Measurements from ENCODE around the gene GNB1L. TPM values are rescaled to one million over a fixed set of nuclear protein-coding genes. Genes with fewer than 3 reads are reported as not detected.

Gene GNB1L
- total RNA-seq, 1 experiment from 2014 or later, result 38.2 TPM

GRCh38 chr22:19874307-19875060 lies 19.8 kb upstream of the GNB1L start:
- peak; percentile 57 for DNase-seq
- Histone ChIP-seq H3K27me3 (ENCODE audit: control insufficient read depth, insufficient read depth, low read length) (no peaks in the 10 kb centered on the region), H3K4me3 (ENCODE audit: insufficient read depth, low read depth, low read length) (no peak overlapping the region), H3K36me3 (replicated peaks; ENCODE audit: control insufficient read depth, insufficient read depth, low read length) (no peaks in the 10 kb centered on the region)

GRCh38 chr22:19873960-19874306 lies 19.3 kb upstream of the GNB1L start:
- DNase-seq, result peak; percentile 39
- Histone ChIP-seq H3K4me3 (ENCODE audit: insufficient read depth, low read depth, low read length) (no peak overlapping the region), H3K36me3 (replicated peaks; ENCODE audit: control insufficient read depth, insufficient read depth, low read length) (no peaks in the 10 kb centered on the region), H3K27me3 (ENCODE audit: control insufficient read depth, insufficient read depth, low read length) (no peaks in the 10 kb centered on the region)

GRCh38 chr22:19873138-19873959 lies 18.7 kb upstream of the GNB1L start:
- peak; percentile 57 for DNase-seq
- Histone ChIP-seq H3K27me3 (ENCODE audit: control insufficient read depth, insufficient read depth, low read length) (no peaks in the 10 kb centered on the region), H3K36me3 (replicated peaks; ENCODE audit: control insufficient read depth, insufficient read depth, low read length) (no peaks in the 10 kb centered on the region), H3K4me3 (ENCODE audit: insufficient read depth, low read depth, low read length) (no peak overlapping the region)

- no peaks in the 10 kb centered on the region for H3K27me3 ChIP-seq (ENCODE audit: control insufficient read depth, insufficient read depth, low read length)
- H3K4me3 ChIP-seq (ENCODE audit: insufficient read depth, low read depth, low read length), result no peak overlapping the region
- no peaks in the 10 kb centered on the region for H3K36me3 ChIP-seq (replicated peaks; ENCODE audit: control insufficient read depth, insufficient read depth, low read length)
- peak; percentile 63 for DNase-seq
Measured at GRCh38 chr22:19872779-19873137, 18.1 kb upstream of the GNB1L start.

- peak; percentile 42 for DNase-seq
- Histone ChIP-seq H3K4me3 (ENCODE audit: insufficient read depth, low read depth, low read length) (no peak overlapping the region), H3K36me3 (replicated peaks; ENCODE audit: control insufficient read depth, insufficient read depth, low read length) (no peaks in the 10 kb centered on the region), H3K27me3 (ENCODE audit: control insufficient read depth, insufficient read depth, low read length) (no peaks in the 10 kb centered on the region)
Measured at GRCh38 chr22:19871845-19872778, 17.4 kb upstream of the GNB1L start.

GRCh38 chr22:19871023-19871844 lies 16.6 kb upstream of the GNB1L start:
- peak; percentile 44 for DNase-seq
- H3K27me3 ChIP-seq (ENCODE audit: control insufficient read depth, insufficient read depth, low read length), result no peaks in the 10 kb centered on the region
- H3K4me3 ChIP-seq (ENCODE audit: insufficient read depth, low read depth, low read length), result no peak overlapping the region
- no peaks in the 10 kb centered on the region for H3K36me3 ChIP-seq (replicated peaks; ENCODE audit: control insufficient read depth, insufficient read depth, low read length)

GRCh38 chr22:19870153-19871022 lies 15.7 kb upstream of the GNB1L start:
- Histone ChIP-seq H3K4me3 (ENCODE audit: insufficient read depth, low read depth, low read length) (no peak overlapping the region), H3K36me3 (replicated peaks; ENCODE audit: control insufficient read depth, insufficient read depth, low read length) (no peaks in the 10 kb centered on the region), H3K27me3 (ENCODE audit: control insufficient read depth, insufficient read depth, low read length) (no peaks in the 10 kb centered on the region)
- peak; percentile 32 for DNase-seq

- DNase-seq, result peak; percentile 39
- H3K36me3 ChIP-seq (replicated peaks; ENCODE audit: control insufficient read depth, insufficient read depth, low read length), result no peaks in the 10 kb centered on the region
Measured at GRCh38 chr22:19869497-19870152, 15.0 kb upstream of the GNB1L start.

GRCh38 chr22:19868773-19869471 lies 14.2 kb upstream of the GNB1L start:
- Histone ChIP-seq H3K36me3 (replicated peaks; ENCODE audit: control insufficient read depth, insufficient read depth, low read length) (no peaks in the 10 kb centered on the region), H3K27me3 (ENCODE audit: control insufficient read depth, insufficient read depth, low read length) (no peaks in the 10 kb centered on the region), H3K4me3 (ENCODE audit: insufficient read depth, low read depth, low read length) (no peak overlapping the region)
- peak; percentile 57 for DNase-seq

More at GRCh38 chr22:19869497-19870152, 15.0 kb upstream of the GNB1L start:
- Histone ChIP-seq H3K27me3 (ENCODE audit: control insufficient read depth, insufficient read depth, low read length) (no peaks in the 10 kb centered on the region), H3K4me3 (ENCODE audit: insufficient read depth, low read depth, low read length) (no peak overlapping the region)

- no peaks in the 10 kb centered on the region for H3K27me3 ChIP-seq (ENCODE audit: control insufficient read depth, insufficient read depth, low read length)
- no peak overlapping the region for H3K4me3 ChIP-seq (ENCODE audit: insufficient read depth, low read depth, low read length)
- no peaks in the 10 kb centered on the region for H3K36me3 ChIP-seq (replicated peaks; ENCODE audit: control insufficient read depth, insufficient read depth, low read length)
- peak; percentile 39 for DNase-seq
Measured at GRCh38 chr22:19868333-19868732, 13.7 kb upstream of the GNB1L start.

GRCh38 chr22:19867617-19868016 lies 12.9 kb upstream of the GNB1L start:
- Histone ChIP-seq H3K4me3 (ENCODE audit: insufficient read depth, low read depth, low read length) (no peak overlapping the region), H3K27me3 (ENCODE audit: control insufficient read depth, insufficient read depth, low read length) (no peaks in the 10 kb centered on the region), H3K36me3 (replicated peaks; ENCODE audit: control insufficient read depth, insufficient read depth, low read length) (no peaks in the 10 kb centered on the region)
- DNase-seq, result no peak

- DNase-seq, result no peak
Measured at GRCh38 chr22:19866665-19867009, 12.0 kb upstream of the GNB1L start.

More at GRCh38 chr22:19866665-19867009, 12.0 kb upstream of the GNB1L start:
- Histone ChIP-seq H3K27me3 (ENCODE audit: control insufficient read depth, insufficient read depth, low read length) (no peaks in the 10 kb centered on the region), H3K36me3 (replicated peaks; ENCODE audit: control insufficient read depth, insufficient read depth, low read length) (no peaks in the 10 kb centered on the region), H3K4me3 (ENCODE audit: insufficient read depth, low read depth, low read length) (no peak overlapping the region)
